NT2/D1 (cell line): ENCODE data around the gene PBX1.

Experiments used
- DNase-seq: peaks from one replicate; pipeline ENCODE4 v3.0.0-alpha.2; 2011; ENCODE audit warnings: low read depth, low spot score
- H3K27me3 ChIP-seq: 2 replicates; pipeline ENCODE4 v1.6.0; 2011; ENCODE audit warnings: mild to moderate bottlenecking; ENCODE audit not compliant: insufficient read length, insufficient read depth
- H3K36me3 ChIP-seq: 2 replicates; pipeline ENCODE4 v1.6.1; 2011; ENCODE audit warnings: mild to moderate bottlenecking, low read length, mixed read lengths; ENCODE audit not compliant: insufficient read depth, insufficient read length
- H3K4me1 ChIP-seq: 2 replicates; pipeline ENCODE4 v1.5.1; 2011; ENCODE audit not compliant: insufficient read depth, insufficient read length
- H3K4me3 ChIP-seq: 2 replicates; pipeline ENCODE4 v1.5.1; 2011; ENCODE audit warnings: low read depth; ENCODE audit not compliant: insufficient read length
- H3K9ac ChIP-seq: 2 replicates; pipeline ENCODE4 v1.6.0; 2011; ENCODE audit warnings: low read depth; ENCODE audit not compliant: insufficient read length
- H3K9me3 ChIP-seq: 2 replicates; pipeline ENCODE4 v1.5.1; 2011; ENCODE audit warnings: mild to moderate bottlenecking, low read length; ENCODE audit not compliant: insufficient read depth
- SUZ12 ChIP-seq: IDR thresholded peaks from 2 replicates; pipeline ENCODE4 v1.6.1; 2011; ENCODE audit not compliant: insufficient read length, insufficient read depth; ENCODE audit errors: extremely low read depth
- YY1 ChIP-seq: IDR thresholded peaks from 2 replicates; pipeline ENCODE4 v1.6.1; 2011; ENCODE audit not compliant: insufficient read length, insufficient read depth
- ZNF274 ChIP-seq: IDR thresholded peaks from 2 replicates; pipeline ENCODE4 v1.6.1; 2011; ENCODE audit warnings: mild to moderate bottlenecking, low read depth, low read length

The PBX1 gene

GRCh38 chr1:164891615-164892014 is 332.6 kb downstream of the PBX1 start:
- no peak overlapping the region for H3K9ac ChIP-seq
- no peaks in the 10 kb centered on the region for H3K4me1 ChIP-seq
- no peaks in the 10 kb centered on the region for H3K27me3 ChIP-seq
- no peaks in the 10 kb centered on the region for H3K36me3 ChIP-seq
- peak; percentile 22 for DNase-seq
- TF ChIP-seq YY1 = no peak
- no peak for TF ChIP-seq ZNF274
- no peak for TF ChIP-seq SUZ12
- H3K4me3 ChIP-seq = no peak overlapping the region
- H3K9me3 ChIP-seq = no peaks in the 10 kb centered on the region

GRCh38 chr1:164895026-164895912 is 336.3 kb downstream of the PBX1 start:
- H3K36me3 ChIP-seq = no peaks in the 10 kb centered on the region
- H3K4me1 ChIP-seq = no peaks in the 10 kb centered on the region
- H3K27me3 ChIP-seq = no peaks in the 10 kb centered on the region
- H3K9ac ChIP-seq = no peak overlapping the region
- no peak overlapping the region for H3K4me3 ChIP-seq
- no peak for TF ChIP-seq YY1
- TF ChIP-seq ZNF274 = no peak
- no peak for TF ChIP-seq SUZ12
- H3K9me3 ChIP-seq = no peaks in the 10 kb centered on the region
- no peak for DNase-seq

GRCh38 chr1:164901031-164901430 is 342.0 kb downstream of the PBX1 start:
- Histone ChIP-seq H3K4me3 (no peak overlapping the region), H3K36me3 (no peaks in the 10 kb centered on the region), H3K4me1 (no peaks in the 10 kb centered on the region), H3K9me3 (peaks cover 9% of the 10 kb centered on the region; the same call in 1 of the 2 replicates), H3K27me3 (no peaks in the 10 kb centered on the region), H3K9ac (no peak overlapping the region)
- TF ChIP-seq SUZ12 = no peak
- no peak for TF ChIP-seq YY1
- TF ChIP-seq ZNF274 = no peak
- DNase-seq = no peak
